GM12878 (cell line): ENCODE results near the gene PCSK6. TPM values are rescaled to one million over a fixed set of nuclear protein-coding genes. Genes with fewer than 3 reads are reported as not detected.

Experiments used
- CHD1 ChIP-seq: IDR thresholded peaks from 2 replicates; pipeline ENCODE4 v1.6.1; 2012; ENCODE audit warnings: low read depth, low read length, improper control_type of control experiment
- CREM ChIP-seq: IDR thresholded peaks from 2 replicates; pipeline ENCODE4 v1.6.1; 2014; ENCODE audit warnings: antibody characterized with exemption, low read depth
- CUX1 ChIP-seq: IDR thresholded peaks from 2 replicates; pipeline ENCODE4 v1.6.1; 2012; ENCODE audit warnings: improper control_type of control experiment, low read depth, low read length; ENCODE audit not compliant: insufficient replicate concordance
- MAX ChIP-seq: IDR thresholded peaks from 2 replicates; pipeline ENCODE4 v1.6.1; 2012; ENCODE audit warnings: low read depth, low read length, improper control_type of control experiment
- NRF1 ChIP-seq: conservative IDR thresholded peaks from 2 replicates; pipeline ENCODE4 v1.6.1; 2011; ENCODE audit warnings: mild to moderate bottlenecking, low read depth, low read length, improper control_type of control experiment
- PRDM15 ChIP-seq: fragments of 450-650 bp; formaldehyde crosslinking; IDR thresholded peaks from 2 replicates; pipeline ENCODE4 v1.4.0; 2020; ENCODE audit warnings: mild to moderate bottlenecking, moderate library complexity
- SP1 ChIP-seq: IDR thresholded peaks from one replicate; pipeline ENCODE4 v1.6.1; 2011; ENCODE audit warnings: low read depth, low read length
- SUZ12 ChIP-seq: fragments of 200-600 bp; sonication (generic); IDR thresholded peaks from one replicate; pipeline ENCODE4 v1.6.1; 2018; ENCODE audit warnings: antibody characterized with exemption, mild to moderate bottlenecking; ENCODE audit not compliant: unreplicated experiment
- USF2 ChIP-seq: IDR thresholded peaks from 2 replicates; pipeline ENCODE4 v1.6.1; 2011; ENCODE audit warnings: low read depth, low read length, improper control_type of control experiment, borderline replicate concordance
- ZZZ3 ChIP-seq: IDR thresholded peaks from 2 replicates; pipeline ENCODE4 v1.6.1; 2011; ENCODE audit warnings: low read depth; ENCODE audit not compliant: control insufficient read depth, insufficient read length
- polyA plus RNA-seq, 11 experiments: library from polyadenylated mRNA; depleted of rRNA in 4 of 11; unstranded in 6 of 11; stranded (reverse) in 5 of 11; fragments of >200 nt; fragmentation: Nextera tagmentation in 4 of 11; fragmentation: Illumina TruSeq in 1 of 11; extraction: Ambion mirVana in 4 of 11; extraction: Trizol in 1 of 11; gene quantifications; 1 replicate in 1 of 11; 2 replicates in 10 of 11; pipeline versions ENCODE4 v1.2.1 to v1.2.3, GENCODE V29; 2011 to 2016; ENCODE audit warnings: inconsistent platforms in 2 of 11, missing spikeins in 2 of 11, low read depth in 1 of 11
- total RNA-seq, 4 experiments: library from RNA; depleted of rRNA in 3 of 4; stranded (reverse); fragments of >200 nt in 3 of 4; fragmentation: Illumina TruSeq in 1 of 4; extraction: Trizol in 1 of 4; gene quantifications; 2 replicates each; pipeline versions ENCODE4 v1.2.1 to v1.2.3, GENCODE V29; 2013 to 2021

PCSK6 gene
- total and polyA plus RNA-seq, 10 of the 15 experiments (the other 5 are each of a cell fraction or from before 2014, with no cell fraction given), result 0.19 to 0.67 (median 0.25) TPM; not detected in 4

- no peak for TF ChIP-seq CUX1
- no peak for TF ChIP-seq NRF1
- no peak for TF ChIP-seq SP1
- TF ChIP-seq ZZZ3, result no peak
- TF ChIP-seq USF2, result no peak
- no peak for TF ChIP-seq PRDM15 (CRISPR knock-in tag)
- no peak for TF ChIP-seq CREM
- no peak for TF ChIP-seq MAX
- no peak for TF ChIP-seq SUZ12
- no peak for TF ChIP-seq CHD1
Observed at GRCh38 chr15:101436526-101436925, 53.0 kb downstream of the PCSK6 start (continued).
